GM11168 (cell line): ENCODE data around the gene PLPPR3.

ENCODE experiments used
- in situ Hi-C: fragments of 300-500 bp; cut with MboI; formaldehyde crosslinking; loops from one replicate; pipeline ENCODE4 v1.12.0; 2022; ENCODE audit warnings: low sequenced_read_pairs; ENCODE audit not compliant: unreplicated experiment

The PLPPR3 gene

GRCh38 chr19:800360-801029 is 21.3 kb downstream of the PLPPR3 start:
- in situ Hi-C loops = no loop called here

DNA sequence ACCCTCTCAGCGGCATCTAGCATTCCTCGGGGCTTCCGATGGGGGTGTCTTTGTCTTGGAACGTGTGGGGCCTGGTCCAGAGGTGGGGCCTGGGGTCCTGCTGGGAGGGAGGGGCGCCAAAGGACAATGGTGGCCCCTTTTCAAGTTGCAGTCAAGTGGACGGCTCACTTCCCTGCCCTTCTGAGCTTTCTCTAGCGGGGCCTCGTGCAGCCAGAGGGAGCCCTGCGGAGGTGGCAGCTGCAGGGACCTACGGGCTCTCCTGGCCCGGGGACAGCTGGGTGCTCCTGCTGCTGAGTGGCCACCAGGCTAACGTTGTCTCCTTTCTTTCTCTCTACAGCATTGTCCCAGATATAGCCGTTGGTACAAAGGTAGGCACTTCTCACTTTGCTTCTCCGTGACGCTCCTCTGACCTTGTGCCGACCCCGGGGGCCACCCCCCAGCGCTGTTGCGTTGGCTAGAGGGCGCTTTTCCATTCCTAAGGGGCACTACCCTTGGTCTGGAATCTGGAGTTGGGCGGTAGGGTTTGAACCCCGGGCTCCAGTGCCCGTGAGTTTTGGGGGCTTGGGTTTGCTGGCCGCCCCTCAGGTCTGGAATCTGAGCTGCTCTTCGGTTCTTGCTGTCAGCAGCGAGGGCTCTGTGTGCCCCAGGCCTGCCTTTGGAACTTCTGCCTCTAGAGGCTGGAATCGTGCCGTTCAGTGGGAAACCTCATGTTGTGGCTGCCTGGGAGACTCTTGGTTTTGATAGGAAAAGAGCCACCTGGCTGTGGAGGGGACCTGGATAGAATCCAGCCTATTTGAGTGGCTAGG is 22.5 kb downstream of the PLPPR3 start:
- in situ Hi-C loops = no loop called here

DNA sequence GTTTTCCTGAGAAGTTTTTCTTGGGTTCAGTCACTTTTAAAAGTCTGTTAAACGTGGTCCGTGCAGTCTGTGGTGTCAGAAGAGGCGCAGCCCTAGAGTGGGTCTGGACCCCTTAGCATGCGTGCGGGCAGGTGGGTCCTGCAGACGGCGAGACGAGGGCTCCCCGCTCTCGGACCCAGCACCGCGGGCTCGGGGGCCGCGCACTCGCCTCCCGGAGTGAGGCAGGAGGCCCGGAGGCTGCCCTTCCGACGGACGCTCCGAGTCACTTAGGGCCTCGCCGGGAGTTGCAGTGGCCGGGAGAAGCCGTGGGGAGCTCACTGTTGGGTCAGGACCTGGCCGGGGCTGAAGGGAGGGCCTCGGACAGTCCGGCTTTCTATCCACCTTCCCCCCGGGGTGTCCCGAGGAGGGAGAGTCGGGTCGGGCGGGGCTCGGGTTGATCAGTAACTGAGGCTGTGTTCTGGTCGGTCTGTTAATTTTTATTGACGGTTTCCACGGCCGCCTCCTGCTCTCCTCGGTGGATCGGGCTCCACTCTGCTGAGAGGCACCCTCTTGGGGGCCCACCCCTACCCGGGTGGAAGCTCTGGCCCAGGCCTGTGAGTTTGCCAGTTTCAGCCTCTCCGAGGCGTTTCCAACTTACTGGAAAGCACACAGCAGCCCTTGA is 23.2 kb downstream of the PLPPR3 start:
- in situ Hi-C loops = no loop called here

- in situ Hi-C loops = no loop called here
These were observed 24.0 kb downstream of the PLPPR3 start for GRCh38 chr19:797528-798414.

- in situ Hi-C loops = no loop called here
These were observed 24.8 kb downstream of the PLPPR3 start, which contains the start of gene PTBP1 for GRCh38 chr19:796692-797527. Gene PTBP1 (plus strand): TSS chr19:797452. CDS start chr19:797498, 46 bp downstream.

DNA sequence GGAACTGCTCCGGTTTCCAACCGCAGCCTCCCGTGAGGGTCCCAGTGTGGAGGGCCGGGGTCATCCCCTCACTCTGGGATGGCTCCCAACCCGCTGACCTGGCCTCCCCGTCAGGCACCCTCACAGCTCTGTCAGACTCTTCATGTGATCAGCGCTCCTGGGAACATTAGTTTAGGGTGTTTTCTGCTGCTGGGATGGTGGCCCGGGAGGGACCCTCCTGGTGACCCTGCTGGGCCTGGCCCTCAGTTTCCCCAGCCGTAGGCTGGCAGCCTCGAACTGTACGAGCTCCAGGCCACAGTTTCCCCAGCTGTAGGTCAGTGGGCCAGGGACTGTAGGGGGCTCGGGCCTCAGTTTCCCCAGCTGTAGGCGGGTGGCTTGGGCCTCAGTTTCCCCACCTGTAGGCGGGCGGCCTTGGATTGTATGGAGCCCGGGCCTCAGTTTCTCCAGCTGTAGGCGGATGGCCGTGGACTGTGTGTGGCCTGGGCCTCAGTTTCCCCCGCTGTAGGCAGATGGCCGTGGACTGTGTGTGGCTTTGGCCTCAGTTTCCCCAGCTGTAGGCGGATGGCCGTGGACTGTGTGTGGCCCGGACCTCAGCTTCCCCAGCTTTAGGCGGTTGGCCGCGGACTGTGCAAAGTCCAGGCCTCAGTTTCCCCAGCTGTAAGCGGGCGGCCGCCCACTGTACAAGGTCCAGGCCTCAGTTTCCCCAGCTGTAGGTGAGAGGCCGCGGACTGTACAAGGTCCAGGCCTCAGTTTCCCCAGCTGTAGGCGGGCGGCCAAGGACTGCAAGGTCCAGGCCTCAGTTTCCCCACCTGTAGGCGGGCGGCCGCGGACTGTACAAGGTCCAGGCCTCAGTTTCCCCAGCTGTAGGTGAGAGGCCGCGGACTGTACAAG is 25.8 kb downstream of the PLPPR3 start:
- in situ Hi-C loops = no loop called here

DNA sequence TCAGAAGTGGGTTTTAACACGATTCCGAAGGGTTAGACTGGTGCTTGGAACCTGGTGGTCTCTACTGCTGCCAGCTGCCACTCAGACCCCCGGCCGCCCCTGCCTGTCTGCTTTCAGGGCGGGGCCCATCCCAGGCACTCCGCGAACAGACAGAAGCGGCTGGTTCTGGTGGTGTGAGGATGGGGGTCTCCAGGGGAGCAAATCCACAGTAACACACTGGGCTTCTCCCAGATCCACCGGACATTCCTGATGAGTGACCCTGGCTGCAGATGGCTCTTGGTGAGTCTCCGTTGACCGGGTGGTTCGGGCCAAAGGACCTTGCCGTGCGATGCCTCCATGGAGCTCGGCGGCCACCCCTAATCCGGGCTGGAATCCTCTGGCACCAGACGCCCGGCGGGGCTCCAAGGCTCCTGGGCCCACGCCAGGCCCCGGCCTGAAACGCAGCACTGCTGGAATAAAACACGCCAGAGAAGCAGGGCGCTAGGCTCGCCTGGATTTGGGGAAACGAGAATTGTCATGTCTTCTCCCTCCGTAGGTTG is 26.6 kb downstream of the PLPPR3 start:
- in situ Hi-C loops = no loop called here

DNA sequence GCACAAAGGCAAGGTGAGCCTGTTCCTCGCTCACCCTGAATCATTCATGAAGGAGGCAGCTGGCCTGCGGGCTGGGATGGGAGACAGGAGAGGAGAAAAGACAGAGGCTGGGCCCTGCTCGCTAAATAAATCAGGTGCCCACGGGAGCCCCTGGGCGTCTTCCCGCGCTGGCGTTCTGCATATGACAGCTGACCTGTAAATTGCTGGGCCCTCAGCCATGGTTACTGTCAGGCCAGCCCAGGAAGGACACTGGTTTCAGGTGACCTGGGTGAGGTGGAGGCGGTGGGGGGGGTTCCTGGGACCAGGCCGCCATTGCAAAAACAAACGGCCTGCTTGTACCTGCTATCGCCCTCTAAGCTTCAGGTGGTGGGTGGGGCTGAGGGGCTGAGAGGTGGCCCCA is 27.9 kb downstream of the PLPPR3 start:
- in situ Hi-C loops = no loop called here

- in situ Hi-C loops = no loop called here
These were observed 29.4 kb downstream of the PLPPR3 start for GRCh38 chr19:792306-792885.

DNA sequence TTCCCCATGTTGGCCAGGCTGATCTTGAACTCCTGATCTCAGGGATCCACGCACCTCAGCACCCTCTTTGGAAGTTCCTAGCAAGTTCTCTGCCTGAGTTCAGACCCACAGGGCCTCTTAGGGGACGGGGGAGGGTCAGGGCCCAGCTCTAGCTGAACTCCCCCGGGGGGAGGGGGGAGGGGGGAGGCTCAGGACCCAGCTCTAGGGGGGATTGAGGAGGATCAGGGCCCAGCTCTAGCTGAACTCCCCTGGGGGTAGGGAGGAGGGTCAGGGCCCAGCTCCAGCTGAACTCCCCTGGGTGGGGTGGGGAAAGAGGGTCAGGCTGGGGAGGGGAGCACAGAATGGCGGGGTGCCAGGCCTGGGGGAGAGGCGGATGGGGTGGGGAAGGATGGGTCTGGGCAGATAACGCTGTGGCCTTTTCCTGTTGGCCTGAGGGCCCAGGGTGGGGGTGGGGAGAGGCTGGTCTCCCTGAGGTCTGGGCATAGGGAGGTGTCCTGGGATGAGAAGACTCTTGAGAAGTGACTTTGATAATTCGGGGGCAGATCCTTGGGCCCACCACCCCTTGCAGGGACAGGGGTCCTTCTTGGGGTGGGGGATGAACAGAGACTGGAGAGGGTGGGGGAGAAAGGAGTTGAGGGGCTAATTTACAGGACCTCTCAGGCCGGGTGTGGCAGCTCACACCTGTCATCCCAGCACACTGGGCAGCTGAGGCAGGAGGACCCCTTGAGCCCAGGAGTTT is 30.0 kb downstream of the PLPPR3 start:
- in situ Hi-C loops = no loop called here

DNA sequence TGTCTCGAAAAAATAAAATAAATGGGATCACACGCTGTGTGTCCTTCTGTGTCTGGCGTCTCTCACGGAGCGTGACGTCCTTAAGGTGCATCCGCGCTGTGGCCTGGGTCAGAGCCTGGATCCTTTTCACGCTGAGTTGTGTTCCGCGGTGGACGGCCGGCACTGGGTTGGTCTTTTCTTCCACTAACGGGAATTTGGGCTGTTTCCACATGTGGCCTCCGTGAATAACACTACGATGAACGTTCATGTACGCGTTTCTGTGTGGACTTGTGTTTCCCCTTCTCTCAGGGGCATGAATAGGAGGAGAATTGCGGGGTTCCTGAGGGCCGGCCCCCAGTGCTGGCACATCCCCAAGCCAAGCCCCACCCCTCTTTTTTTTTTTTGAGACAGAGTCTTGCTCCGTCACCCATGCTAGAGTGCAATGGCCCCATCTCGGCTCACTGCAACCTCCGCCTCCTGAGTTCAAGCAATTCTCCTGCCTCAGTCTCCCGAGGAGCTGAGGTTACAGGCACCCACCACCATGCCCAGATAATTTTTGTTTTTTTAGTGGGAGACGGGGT is 30.7 kb downstream of the PLPPR3 start:
- in situ Hi-C loops = no loop called here

- in situ Hi-C loops = no loop called here
These were observed 32.1 kb downstream of the PLPPR3 start for GRCh38 chr19:789701-790060.

DNA sequence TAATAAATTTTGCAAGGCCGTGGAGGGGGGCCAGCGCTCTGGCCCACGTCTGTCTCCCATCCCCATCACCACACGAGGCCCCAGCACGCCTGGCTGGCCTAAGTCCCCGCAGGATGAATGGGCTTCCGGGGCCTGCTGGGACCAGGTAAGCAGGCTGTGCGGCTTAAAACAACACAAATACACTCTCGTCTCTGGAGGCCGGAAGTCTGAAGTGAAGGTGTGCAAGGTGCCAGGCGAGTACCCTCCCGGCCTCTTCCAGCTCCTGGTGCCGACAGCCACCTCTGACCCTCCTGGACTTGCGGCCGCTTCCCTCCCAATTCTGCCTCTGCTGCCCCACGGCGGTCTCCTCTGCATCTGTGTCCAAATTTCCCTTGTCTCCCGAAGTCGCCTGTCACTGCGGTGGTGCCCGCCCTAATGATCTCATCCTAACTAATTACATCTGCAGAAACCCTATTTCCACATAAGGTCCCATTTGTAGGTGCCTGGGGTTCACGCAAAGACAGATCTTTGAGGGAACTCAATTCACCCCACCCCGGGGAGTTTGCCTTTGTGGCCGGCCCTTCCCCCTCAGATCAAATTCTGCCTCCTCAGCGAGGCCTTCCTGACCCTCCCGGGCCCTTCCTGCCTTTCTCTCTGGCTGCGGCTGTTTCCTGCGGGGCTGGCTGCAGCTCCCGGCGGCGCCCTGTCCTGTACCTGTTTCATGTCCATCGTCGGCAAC is 32.6 kb downstream of the PLPPR3 start:
- in situ Hi-C loops = no loop called here

DNA sequence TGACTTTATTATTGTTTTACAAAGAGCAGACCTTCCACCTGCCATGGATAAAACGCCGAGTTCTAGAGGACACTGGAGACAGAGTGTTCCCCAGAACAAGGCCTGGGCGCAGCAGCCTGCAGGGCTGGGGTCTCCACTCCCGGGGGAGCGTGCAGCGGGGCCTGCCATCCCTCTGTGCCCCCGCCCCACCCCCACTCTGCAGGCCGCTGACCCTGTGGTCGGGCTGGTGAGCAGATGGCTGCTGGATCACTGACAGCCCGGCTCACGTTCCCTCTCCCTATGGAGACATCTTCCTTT is 33.1 kb downstream of the PLPPR3 start:
- in situ Hi-C loops = no loop called here

- in situ Hi-C loops = no loop called here
These were observed 34.2 kb downstream of the PLPPR3 start for GRCh38 chr19:787536-787935.

GRCh38 chr19:784541-784940 is 37.2 kb downstream of the PLPPR3 start:
- in situ Hi-C loops = no loop called here
